ENCODE measurements around the gene TUNAR. TPM values are rescaled to one million over a fixed set of nuclear protein-coding genes. Genes with fewer than 3 reads are reported as not detected.

Gene TUNAR
- total and polyA plus RNA-seq, 2 of the 4 experiments (the other 2 are of a cell fraction): not detected

- Histone ChIP-seq H2BK20ac (ENCODE audit: low read depth, low read length) (no peak overlapping the region), H2AK9ac (replicated peaks; ENCODE audit: low read depth, low read length, poor library complexity) (no peak overlapping the region), H3K36me3 (ENCODE audit: control insufficient read depth, insufficient read depth, low read length) (no peaks in the 10 kb centered on the region), H2BK15ac (ENCODE audit: low read depth, low read length) (no peak overlapping the region), H4K5ac (ENCODE audit: low read depth, low read length) (no peak overlapping the region), H3K14ac (replicated peaks; ENCODE audit: low read depth, low read length) (no peak overlapping the region), H4K91ac (ENCODE audit: insufficient read depth, low read depth, low read length) (no peak overlapping the region), H3K9ac (ENCODE audit: low read depth, low read length) (no peak overlapping the region), H3K9me1 (ENCODE audit: insufficient read depth, low read length) (no peaks in the 10 kb centered on the region), H3K27ac (ENCODE audit: insufficient read depth, low read length) (no peak overlapping the region), H3K23ac (ENCODE audit: low read depth, low read length) (no peak overlapping the region), H4K20me1 (ENCODE audit: insufficient read depth, low read length) (no peaks in the 10 kb centered on the region), H3K4me3 (ENCODE audit: insufficient read depth, low read depth, low read length) (no peak overlapping the region), H4K8ac (ENCODE audit: low read depth in 2 of 2, low read length in 2 of 2) (no peak overlapping the region), H3K79me1 (ENCODE audit: low read depth in 1 of 2, low read length in 2 of 2) (no peaks in the 10 kb centered on the region), H3K27me3 (ENCODE audit: control insufficient read depth, insufficient read depth, low read length) (peaks cover 8% of the 10 kb centered on the region), H3K4me1 (ENCODE audit: control insufficient read depth, insufficient read depth, low read length) (no peaks in the 10 kb centered on the region), H2BK120ac (ENCODE audit: low read depth, low read length) (no peak overlapping the region), H3K9me3 (ENCODE audit: control insufficient read depth, insufficient read depth, low read length) (no peaks in the 10 kb centered on the region), H3K4ac (ENCODE audit: low read depth, low read length) (no peak overlapping the region), H2BK5ac (ENCODE audit: low read depth, low read length, poor library complexity, severe bottlenecking) (no peak overlapping the region), H3K56ac (ENCODE audit: extremely low read depth, insufficient read depth, low read length) (no peak overlapping the region), H3K18ac (ENCODE audit: low read depth, low read length) (no peak overlapping the region), H3K4me2 (ENCODE audit: low read depth, low read length) (no peak overlapping the region), H2AFZ (replicated peaks; ENCODE audit: low read length, poor library complexity) (no peak overlapping the region), H2AK5ac (ENCODE audit: low read depth, low read length) (no peak overlapping the region)
- ATAC-seq (ENCODE audit: low read depth): no peak
- ChIA-PET POLR2A (ENCODE audit: unreplicated experiment) (no interaction called here), CTCF (no interaction called here)
- WGBS, 2 experiments (ENCODE audit: extremely low coverage in 2 of 2, insufficient read length in 1 of 2): 46% methylated on average over 7 of the region's 10 CpGs; no CpG with 5 or more reads in 1 of the 2 experiments
- BruUV-seq (replicated peaks): no TSS peak
- peak; percentile 17; the same call in 1 of the 2 replicates for TF ChIP-seq CTCF (conservative IDR thresholded peaks at IDR 0.05; ENCODE audit: low read depth, low read length)
- no peak for TF ChIP-seq RAD21 (IDR thresholded peaks at IDR 0.05; ENCODE audit: low read length)
- intact Hi-C loops (cut with micrococcal nuclease): no loop called here
- no peak for DNase-seq
- dilution Hi-C loops (cut with HindIII; ENCODE audit: low sequenced_read_pairs, unreplicated experiment): no loop called here
- in situ Hi-C loops (cut with MboI; ENCODE audit: low sequenced_read_pairs): no loop called here
Measured at GRCh38 chr14:95895720-95896119, 19.1 kb downstream of the TUNAR start.
